H54 (cell line): ENCODE results near the gene EPHA10.

Experiments
- DNase-seq: peaks from one replicate; pipeline ENCODE4 v3.0.0; 2011; ENCODE audit warnings: low spot score, mixed read lengths; ENCODE audit not compliant: insufficient read length
- FAIRE-seq: peaks from 3 replicates; lab custom pipeline; 2011; peaks lifted over from hg19 to GRCh38; lab: Jason Lieb, UNC
- POLR2A ChIP-seq: IDR thresholded peaks from 2 replicates; pipeline ENCODE4 v1.6.1; 2011; ENCODE audit warnings: low read depth, mild to moderate bottlenecking, low read length

The EPHA10 gene

DNA sequence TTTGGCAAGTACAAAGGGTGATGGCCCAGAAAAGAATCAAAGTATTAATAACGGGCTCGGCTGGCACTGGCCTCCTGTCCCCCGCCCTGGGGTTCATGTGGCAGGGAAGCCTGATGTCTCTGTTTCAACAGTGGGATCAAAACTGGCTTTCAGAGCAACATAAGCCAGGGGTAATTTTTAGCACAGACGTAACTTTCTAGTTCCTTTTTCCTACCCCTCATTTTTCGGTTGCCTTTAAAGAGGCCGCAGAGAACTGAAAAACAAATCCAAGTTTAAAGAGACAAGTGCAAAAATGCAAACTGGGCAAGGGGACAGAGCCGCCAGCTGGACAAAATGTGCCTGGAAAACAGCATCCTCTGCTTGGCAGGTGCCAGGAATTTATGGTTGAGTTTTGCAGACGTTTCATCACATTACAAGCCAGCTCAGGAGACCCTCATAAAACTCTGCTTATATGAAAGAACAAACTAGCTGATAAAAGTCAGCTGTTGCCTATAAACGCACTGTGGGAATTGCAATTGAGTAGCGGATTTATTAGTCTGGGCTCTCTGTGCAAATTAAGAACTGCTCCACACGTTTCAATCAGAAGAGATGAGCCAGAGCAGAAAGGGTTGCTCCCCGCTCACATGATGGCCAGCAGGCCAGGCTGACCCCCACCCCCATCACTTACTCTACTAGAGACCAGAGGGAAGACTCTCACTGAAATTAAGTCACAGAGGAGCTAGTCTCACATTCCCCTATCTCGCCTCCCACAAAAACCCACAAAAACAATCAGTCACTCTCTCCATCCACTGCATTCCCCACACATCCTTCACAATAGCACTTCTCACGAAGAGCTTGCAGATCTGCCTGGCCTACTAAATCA is 88.4 kb downstream of the EPHA10 start:
- FAIRE-seq (no peak), DNase-seq (no peak)
- TF ChIP-seq POLR2A = no peak

DNA sequence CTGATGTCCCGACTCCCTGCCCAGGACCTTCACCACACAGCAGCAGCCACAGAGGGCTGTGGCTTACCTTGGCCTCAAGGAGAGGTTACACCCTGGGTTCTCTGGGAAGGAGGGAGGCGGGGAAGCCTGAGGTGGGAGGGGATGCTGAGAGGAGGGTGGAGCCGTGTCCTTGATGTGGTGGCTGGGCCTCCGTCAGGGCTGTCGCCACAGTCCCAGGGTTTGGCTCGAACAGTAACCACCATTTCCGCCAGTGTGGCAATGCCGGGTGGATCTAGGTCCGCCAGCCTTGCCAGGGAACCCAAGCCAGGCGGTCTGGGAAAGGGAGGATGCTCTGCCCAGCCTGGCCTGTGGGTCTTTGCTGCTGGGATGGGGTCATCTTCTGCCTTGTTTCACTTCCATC is 91.0 kb downstream of the EPHA10 start:
- FAIRE-seq = no peak
- no peak for DNase-seq
- TF ChIP-seq POLR2A = no peak

DNA sequence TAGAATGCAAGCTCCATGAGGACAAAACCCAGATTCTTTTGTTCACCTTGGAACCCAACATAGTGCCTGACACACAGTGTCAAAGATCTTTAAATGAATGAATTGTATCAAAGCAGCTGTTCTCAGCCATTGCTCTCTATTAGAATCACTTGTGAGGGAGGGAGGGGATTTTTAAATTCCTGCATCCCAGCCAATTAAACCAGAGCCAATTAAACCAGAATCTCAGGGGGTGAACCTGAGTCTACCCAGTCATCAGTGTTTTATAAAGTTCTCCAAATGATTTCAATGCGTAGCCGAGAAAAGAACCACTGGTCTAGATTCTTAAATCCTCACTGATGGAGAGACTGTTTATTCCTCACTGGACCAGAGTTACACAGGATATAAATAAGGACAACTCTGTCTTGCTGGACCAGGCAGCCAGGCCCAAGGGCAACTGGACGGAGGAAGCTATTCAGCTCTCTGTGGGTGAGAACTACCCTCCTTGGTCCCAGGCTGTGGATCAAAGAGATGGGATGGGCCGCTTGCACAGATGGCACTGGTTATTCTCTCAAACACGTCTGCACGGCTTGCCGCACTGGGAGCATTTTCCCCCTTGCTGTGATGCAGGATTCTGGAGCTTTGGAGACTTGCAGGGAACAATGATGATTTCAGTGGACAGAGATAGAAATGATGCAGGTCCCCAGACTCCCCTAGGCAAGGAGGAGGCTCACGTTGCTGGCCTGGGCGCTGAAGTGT is 92.6 kb downstream of the EPHA10 start:
- DNase-seq = no peak
- TF ChIP-seq POLR2A = no peak
- FAIRE-seq = no peak

DNA sequence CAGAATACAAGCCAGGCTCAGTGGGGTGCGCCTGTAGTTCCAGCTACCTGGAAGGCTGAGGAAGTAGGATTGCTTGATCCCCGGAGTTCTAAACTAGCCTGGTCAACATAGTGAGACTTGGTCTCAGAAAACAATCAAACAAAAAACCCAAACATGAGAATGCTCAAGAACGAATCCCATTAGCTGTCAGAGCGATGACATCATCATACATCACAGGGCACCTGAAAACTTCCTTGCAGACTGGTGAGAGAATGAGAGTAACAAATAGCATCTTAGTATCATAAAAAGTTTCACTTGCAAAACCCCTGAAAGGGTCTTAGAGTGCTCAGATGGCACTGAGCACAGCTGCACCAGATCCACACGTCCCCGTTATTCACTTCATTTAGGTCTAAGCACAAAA is 93.7 kb downstream of the EPHA10 start:
- FAIRE-seq (no peak), DNase-seq (no peak)
- no peak for TF ChIP-seq POLR2A

DNA sequence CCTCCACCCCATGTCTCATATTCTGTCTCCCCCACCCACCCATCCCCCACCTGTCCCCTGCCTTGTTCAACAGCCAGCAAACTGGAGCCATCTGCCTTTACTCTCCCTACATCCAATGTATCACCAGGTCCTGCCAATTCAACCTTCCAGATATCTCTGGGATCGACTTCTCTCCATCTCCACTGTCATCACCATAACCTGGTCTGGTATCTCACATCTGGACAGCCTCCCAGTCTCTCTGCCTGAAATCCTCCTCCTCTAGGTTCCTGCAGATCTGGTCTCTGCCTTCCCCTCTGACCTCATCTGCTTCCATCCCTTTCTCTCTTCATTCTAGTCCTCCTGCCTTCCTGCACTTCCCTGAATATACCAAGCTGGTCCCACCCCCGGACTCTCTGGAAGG is 94.8 kb downstream of the EPHA10 start:
- no peak for DNase-seq
- no peak for FAIRE-seq
- no peak for TF ChIP-seq POLR2A

DNA sequence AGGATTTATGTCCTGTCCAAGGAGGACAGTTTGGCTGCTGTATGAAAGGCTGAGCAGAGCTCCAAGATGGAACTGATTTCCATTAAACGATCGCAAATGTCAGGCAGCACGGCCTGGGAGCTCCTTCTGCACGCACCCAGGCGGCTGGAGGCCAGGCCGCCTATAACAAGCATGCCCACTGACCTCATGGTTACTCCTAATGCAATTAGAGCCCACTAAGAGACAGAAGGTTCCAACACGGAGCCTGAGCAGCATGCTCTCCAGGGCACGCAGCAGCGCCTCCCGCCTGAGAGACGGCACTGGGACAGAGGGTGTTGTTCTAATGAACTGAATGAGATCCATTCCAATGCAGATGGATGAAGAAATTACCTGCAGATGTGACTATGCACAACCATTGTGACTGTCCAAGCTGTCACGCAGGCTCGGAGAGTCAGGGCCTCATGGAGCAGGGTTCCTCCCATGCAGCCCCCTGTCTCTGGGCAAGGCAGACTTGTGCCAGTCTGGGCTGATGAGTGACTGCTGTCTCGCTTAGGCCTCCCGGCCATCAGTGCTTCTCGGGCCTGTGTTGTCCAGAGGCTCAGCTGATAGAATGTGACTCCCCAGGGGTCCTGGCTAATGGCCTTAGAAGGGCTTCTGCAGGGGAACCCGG is 97.8 kb downstream of the EPHA10 start:
- DNase-seq (no peak), FAIRE-seq (no peak)
- no peak for TF ChIP-seq POLR2A

DNA sequence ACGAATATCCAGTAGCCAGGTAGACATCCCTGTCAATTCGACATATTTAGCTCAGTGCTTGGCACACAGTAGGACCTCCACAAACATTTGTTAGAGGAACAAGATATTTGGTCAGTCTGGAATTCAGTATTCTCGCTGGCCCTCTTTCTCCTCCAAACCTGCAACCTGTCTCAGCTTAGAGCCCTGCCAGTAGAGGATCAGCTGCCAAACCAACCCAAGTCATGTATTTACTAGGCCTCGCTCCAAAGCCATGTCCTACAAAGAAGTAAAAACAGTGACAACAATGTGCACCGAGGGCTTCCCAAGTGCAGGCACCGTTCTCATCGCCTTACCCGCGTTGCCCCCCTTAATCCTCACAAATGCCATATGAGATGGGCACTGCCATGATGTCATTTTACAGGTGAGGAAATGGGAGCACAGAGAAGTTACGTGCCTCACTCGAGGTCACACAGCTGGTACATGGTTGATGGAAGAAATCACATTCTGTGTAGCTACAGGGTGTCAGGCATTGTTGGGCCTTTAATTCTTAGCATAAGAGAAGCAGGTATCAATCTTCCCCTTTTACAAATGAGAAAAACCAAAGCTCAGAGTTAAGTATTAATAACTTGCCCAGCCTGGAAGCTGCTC is 98.6 kb downstream of the EPHA10 start:
- FAIRE-seq (no peak), DNase-seq (no peak)
- TF ChIP-seq POLR2A = no peak
